ENCODE measurements around the gene MYH11. TPM values are rescaled to one million over a fixed set of nuclear protein-coding genes. Genes with fewer than 3 reads are reported as not detected.

MYH11 gene
- total and polyA plus RNA-seq, 10 of the 15 experiments (the other 5 are each of a cell fraction or from before 2014, with no cell fraction given) = 0.01 to 1.9 (median 0.13) TPM; not detected in 1

- TF ChIP-seq HSF1 (IDR thresholded peaks at IDR 0.05; ENCODE audit: low read depth, low read length) = no peak
- TF ChIP-seq RB1 (IDR thresholded peaks at IDR 0.05; ENCODE audit: borderline replicate concordance) = peak; percentile 82; the same call in 1 of the 2 replicates
- TF ChIP-seq IRF4 (IDR thresholded peaks at IDR 0.05; ENCODE audit: low read depth, low read length) = peak; percentile 67; the same call in 1 of the 2 replicates
- no peak for TF ChIP-seq RCOR1 (conservative IDR thresholded peaks at IDR 0.05; ENCODE audit: low read depth, low read length)
- TF ChIP-seq CEBPB (IDR thresholded peaks at IDR 0.05; ENCODE audit: borderline replicate concordance in 1 of 2, low read depth in 2 of 2, low read length in 2 of 2) = no peak
- TF ChIP-seq ZNF207 (IDR thresholded peaks at IDR 0.05; ENCODE audit: borderline replicate concordance) = 0 out of 2 replicates have a peak, but pooled peaks have one; percentile 54
- TF ChIP-seq IRF5 (IDR thresholded peaks at IDR 0.05; ENCODE audit: borderline replicate concordance) = no peak
- no peak for TF ChIP-seq STAT3 (IDR thresholded peaks at IDR 0.05; ENCODE audit: low read depth, low read length)
- TF ChIP-seq IKZF2 (IDR thresholded peaks at IDR 0.05) = peak; percentile 11 to 34; a peak in 2 of 4 replicates
- TF ChIP-seq ZBTB33 (IDR thresholded peaks at IDR 0.05) = no peak
- peak; percentile 80; the same call in 1 of the 2 replicates for TF ChIP-seq CBFB (IDR thresholded peaks at IDR 0.05; ENCODE audit: low read depth)
- TF ChIP-seq CREM (IDR thresholded peaks at IDR 0.05; ENCODE audit: low read depth) = 0 out of 2 replicates have a peak, but pooled peaks have one; percentile 10
- TF ChIP-seq BCL11A (IDR thresholded peaks at IDR 0.05; ENCODE audit: low read depth, low read length) = peak; percentile 85; the same call in 1 of the 2 replicates
- TF ChIP-seq CREB1 (IDR thresholded peaks at IDR 0.05; ENCODE audit: low read depth) = 0 out of 2 replicates have a peak, but pooled peaks have one; percentile 21
- TF ChIP-seq KAT2A (conservative IDR thresholded peaks at IDR 0.05; ENCODE audit: control insufficient read depth, low read depth, low read length) = no peak
- TF ChIP-seq SMAD5 (IDR thresholded peaks at IDR 0.05; ENCODE audit: low read depth) = no peak
- peak; percentile 48 for TF ChIP-seq IKZF1 (conservative IDR thresholded peaks at IDR 0.05)
- TF ChIP-seq CEBPZ (IDR thresholded peaks at IDR 0.05; ENCODE audit: low read depth, low read length) = 0 out of 2 replicates have a peak, but pooled peaks have one; percentile 12
- no peak for TF ChIP-seq WRNIP1 (IDR thresholded peaks at IDR 0.05; ENCODE audit: borderline replicate concordance, low read depth, low read length)
- TF ChIP-seq MLLT1 (IDR thresholded peaks at IDR 0.05) = peak; percentile 84
- TF ChIP-seq SMARCA5 (IDR thresholded peaks at IDR 0.05) = no peak
Measured at GRCh38 chr16:15765880-15766279, 90.9 kb downstream of the MYH11 start (continued).
